HS-5 (cell line): Measurements from ENCODE around the gene CTNNA3.

Source experiments
- DNase-seq: peaks from one replicate; pipeline ENCODE4 v3.0.0-alpha.2; 2012; ENCODE audit warnings: low read depth

The CTNNA3 gene

GRCh38 chr10:65940816-65941662, 1755.0 kb downstream of the CTNNA3 start:
- no peak for DNase-seq

DNA sequence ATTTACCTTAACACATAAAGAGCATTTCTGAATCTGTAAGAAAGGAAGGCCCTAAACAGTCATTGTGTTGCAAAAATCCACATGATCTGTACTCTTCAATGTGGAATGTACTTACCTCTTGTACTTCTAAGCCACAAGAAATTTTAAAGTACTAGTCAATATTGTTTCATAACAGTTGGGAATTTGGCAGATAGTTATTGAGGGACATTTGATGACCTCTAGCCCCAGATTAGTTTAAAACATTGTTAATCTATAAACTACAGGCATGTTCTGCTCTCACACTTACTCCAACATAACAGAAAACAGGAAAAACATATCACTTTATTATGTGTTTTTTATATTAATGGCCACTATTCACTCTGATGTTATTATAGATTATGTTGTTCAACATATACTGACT, 1755.9 kb downstream of the CTNNA3 start:
- DNase-seq = no peak

DNA sequence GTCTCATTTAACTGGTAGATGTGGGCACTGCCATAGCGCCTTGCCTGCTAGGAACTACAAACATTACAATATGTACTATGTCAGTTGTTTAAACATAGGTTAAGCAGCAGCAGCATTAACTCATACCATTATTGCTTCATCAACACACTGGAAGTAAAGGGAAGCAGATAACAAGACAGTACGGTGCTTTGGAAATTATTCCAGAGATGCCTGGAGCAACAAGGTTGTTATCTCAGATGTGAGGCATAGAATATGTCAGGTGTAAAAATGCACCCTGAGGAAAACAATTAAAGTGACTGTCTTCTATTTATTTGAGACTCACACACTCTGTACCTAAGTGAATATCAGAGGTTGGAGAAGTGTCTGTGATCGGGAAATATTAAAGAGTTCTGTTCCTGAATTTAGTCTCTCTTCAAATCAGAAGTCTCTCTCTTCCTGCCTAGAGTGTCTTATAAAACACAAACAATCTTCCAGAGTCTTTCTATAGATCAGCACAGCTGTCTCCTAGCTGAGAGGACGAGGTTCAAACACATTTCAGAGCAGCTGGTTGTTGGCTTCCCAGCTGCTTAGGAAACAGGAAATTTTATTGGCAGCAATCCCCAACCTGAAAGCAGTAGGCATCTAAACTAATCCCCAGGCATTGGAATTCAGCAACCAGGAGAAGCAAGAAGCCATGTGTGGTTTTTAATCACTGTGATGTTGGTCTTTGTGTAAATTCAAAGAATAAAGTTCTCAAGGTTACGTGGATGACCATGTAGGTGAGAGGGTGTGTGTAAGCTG, 1764.5 kb downstream of the CTNNA3 start:
- no peak for DNase-seq

DNA sequence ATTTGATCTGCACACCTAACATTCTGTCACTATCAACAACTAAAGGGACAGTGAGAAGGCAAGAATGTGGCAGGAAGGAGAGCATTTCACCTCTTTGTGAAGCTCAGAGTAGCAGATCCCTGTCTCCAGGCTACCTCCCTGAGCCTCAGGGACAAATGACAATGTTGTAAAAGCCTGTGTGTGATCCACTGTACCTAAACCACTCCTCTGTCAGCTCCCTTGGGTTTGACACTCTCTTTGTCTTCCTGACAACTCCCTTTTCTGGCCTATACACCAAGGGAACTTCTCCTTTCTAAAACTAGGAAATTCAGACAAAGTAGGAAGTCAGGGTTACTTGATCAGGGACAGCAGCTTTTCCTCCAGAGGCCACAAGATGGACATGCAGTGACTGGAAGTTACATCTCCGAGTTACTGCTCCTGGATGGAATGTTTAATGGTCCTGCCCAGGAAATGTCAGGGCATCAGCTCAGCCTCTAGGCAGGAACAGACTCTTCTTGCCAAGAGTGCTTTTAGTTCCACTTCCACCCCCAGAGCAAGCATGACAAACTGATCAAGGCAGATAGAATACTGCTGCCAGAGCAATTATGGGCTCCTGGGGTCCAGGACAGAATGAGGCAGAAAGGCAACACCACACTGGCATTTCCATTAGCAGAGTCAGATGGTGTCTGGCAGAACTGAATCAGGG, 1784.7 kb downstream of the CTNNA3 start:
- DNase-seq = no peak

- DNase-seq = no peak
These were observed 1785.8 kb downstream of the CTNNA3 start for GRCh38 chr10:65910209-65910608.

GRCh38 chr10:65907199-65907712, 1788.7 kb downstream of the CTNNA3 start:
- no peak for DNase-seq

- DNase-seq = no peak
These were observed 1792.4 kb downstream of the CTNNA3 start for GRCh38 chr10:65903620-65904019.

- no peak for DNase-seq
These were observed 1795.7 kb downstream of the CTNNA3 start for GRCh38 chr10:65900271-65900670.

- DNase-seq = no peak
These were observed 1797.9 kb downstream of the CTNNA3 start for GRCh38 chr10:65898055-65898454.

DNA sequence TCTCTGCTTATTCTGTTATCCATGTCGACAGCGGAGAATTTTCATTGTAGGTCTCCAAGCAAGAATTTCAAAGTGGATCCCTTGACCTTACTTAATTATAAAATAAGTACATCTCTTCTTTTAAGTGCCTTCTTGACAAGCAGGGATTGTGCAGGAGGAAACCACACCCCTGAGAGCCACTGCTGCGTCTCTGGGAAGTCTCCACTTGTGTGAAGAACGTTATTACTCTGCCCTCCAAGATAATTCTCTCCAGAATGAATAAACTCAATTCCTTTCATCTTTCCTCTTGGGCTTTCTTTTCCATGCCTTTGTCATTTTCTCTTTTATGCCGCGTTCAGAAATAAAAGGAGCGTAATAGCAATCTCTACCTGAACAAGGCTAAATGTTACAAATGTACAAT, 1801.0 kb downstream of the CTNNA3 start:
- no peak for DNase-seq

DNA sequence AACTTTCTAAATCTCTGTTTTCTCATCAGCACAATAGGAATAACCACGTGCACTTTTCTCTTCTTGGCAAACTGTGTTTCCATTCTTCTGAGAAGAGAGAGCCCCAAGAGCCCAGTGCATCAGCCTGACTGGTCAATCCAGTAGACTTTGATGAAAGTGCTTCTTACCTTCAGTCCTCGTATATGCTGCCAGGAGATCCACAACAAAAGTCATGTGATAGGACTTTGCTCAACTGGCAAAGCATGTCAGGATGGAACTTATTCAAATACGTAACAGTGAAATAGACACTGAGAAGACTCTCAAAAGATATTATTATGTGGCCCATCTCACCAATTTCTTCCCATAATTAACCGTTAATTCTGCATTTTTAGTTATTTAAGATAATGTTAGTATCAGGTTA, 1801.6 kb downstream of the CTNNA3 start:
- no peak for DNase-seq

DNA sequence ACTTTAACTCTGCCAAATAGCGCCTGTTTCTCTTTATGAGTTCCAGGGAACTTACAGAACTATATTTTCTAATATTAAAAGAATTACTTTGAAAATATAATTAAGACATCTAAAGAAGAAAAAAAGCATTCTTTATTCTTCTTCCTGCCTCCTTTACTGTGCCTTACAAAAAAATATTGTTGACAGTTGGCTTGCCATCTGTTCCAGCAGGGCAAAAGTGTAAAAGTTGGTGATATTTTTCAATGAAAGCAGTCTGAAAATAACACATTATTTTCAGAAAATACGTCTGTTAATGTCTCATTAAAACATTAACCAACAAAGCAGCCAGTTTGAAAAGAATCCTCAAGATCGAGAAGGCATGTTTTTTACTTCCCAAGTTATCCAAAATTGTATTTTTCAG, 1802.3 kb downstream of the CTNNA3 start:
- DNase-seq = no peak

DNA sequence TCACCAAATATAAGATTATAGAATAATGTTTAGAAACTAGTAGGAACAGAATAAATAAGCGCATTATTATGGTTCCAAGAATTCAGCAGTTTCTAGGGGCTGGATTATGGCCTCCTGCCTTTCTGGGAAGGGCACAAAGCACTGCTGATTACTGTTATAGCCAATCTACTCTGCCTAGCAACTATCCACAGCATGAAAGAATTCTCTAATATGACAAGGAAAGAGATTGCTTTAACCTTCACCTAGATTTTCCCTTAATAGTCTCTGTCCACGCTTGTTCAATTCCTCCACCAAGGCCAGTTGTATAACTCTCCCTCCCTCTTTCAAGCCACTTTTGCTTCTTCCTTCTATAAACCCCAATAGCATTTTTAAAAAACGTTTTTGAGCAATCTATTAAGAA, 1803.7 kb downstream of the CTNNA3 start:
- DNase-seq = no peak

- no peak for DNase-seq
These were observed 1804.7 kb downstream of the CTNNA3 start for GRCh38 chr10:65891073-65891981.

DNA sequence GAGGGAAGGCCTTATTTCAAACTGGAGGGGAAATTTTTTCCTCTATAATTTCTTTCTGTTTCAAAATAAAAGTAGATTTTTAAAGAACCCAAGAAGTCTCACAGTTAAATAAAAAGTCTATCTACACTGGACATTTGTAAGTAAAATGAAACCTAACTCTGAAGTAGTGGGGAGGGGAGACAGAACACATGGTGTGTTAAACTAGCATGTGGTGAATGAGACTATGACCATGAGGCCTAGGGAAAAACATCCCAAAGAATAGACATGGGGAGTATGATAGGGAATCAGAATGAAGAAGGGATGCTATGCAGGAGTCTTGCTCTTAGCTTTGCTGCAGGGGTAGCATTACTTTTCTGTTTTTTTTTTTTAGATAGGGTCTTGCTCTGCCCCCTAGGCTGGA, 1831.5 kb downstream of the CTNNA3 start:
- no peak for DNase-seq

GRCh38 chr10:65864036-65864435, 1832.0 kb downstream of the CTNNA3 start:
- DNase-seq = no peak
